GM21786 (cell line): Measurements from ENCODE around the gene TUT1.
A peak's percentile ranks its signal among the peaks of the same experiment; 100 is the strongest.
"Not testable (repeated sequence)": the region's sequence is repeated elsewhere in the genome, so short reads cannot be mapped to it uniquely, and the experiment has no call there.

Source experiments
- ATAC-seq: cut with Tn5 transposase; IDR thresholded peaks from one replicate; pipeline ENCODE4 v1.9.1; 2021; ENCODE audit not compliant: unreplicated experiment

TUT1 gene, protein sequence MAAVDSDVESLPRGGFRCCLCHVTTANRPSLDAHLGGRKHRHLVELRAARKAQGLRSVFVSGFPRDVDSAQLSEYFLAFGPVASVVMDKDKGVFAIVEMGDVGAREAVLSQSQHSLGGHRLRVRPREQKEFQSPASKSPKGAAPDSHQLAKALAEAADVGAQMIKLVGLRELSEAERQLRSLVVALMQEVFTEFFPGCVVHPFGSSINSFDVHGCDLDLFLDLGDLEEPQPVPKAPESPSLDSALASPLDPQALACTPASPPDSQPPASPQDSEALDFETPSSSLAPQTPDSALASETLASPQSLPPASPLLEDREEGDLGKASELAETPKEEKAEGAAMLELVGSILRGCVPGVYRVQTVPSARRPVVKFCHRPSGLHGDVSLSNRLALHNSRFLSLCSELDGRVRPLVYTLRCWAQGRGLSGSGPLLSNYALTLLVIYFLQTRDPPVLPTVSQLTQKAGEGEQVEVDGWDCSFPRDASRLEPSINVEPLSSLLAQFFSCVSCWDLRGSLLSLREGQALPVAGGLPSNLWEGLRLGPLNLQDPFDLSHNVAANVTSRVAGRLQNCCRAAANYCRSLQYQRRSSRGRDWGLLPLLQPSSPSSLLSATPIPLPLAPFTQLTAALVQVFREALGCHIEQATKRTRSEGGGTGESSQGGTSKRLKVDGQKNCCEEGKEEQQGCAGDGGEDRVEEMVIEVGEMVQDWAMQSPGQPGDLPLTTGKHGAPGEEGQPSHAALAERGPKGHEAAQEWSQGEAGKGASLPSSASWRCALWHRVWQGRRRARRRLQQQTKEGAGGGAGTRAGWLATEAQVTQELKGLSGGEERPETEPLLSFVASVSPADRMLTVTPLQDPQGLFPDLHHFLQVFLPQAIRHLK

DNA sequence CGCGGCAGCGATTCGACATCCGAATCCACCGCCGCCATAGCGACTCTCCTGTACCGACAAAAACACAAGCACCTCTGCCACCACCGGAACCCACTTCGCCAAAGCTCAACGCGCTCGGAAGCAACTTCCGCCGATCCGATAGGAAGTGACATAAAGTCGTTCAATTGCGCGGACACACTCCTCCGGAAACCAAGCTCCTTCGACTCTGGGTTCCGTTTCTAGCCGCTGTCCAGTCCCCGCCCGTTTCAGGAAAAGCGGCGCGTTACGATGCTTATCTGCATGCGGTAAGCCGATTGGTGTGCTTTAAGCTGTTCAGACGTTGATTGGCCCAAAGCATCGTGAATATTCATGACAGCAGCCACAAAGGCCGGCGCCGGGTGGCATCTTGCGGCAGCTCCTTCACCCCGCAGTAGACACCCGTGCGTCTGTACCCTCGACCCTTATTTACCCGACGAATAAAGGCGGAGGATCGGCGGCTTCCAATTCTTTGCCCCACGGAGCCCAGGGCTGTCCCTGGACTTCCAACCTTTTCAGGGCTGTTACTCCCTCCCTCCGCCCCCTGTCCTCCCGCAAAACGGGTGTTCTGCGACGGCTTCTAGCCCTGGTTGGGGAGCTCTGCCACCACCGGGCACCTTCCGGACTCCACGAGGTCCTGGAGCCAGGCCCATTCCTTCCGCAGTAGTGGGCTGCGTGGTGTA lies at the start of gene TUT1:
TSS of gene TUT1 (minus strand) at position 76 of the 698 bp plus-strand sequence. CDS start at position 38, 38 bp downstream.
- peak; percentile 88 for ATAC-seq

DNA sequence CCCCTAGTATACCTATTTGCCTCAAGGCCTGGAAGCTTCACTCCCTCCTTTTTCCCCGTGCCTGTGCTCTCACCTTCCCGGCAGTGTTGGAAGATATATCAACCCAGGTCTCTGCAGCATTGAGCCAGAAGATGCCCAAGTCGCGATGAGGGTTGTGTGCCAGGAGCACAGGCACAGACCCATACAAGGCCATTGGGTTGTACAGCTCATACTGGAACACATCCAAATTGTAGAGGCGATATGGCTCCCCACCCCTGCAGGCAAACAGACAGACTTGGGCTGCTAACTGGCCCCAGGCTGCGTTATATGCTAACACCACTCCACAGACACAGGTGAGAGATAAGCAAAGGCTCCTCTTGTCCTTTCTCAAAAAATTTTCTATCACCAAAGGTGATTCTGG lies 41.2 kb upstream of the TUT1 start:
- ATAC-seq: no peak

DNA sequence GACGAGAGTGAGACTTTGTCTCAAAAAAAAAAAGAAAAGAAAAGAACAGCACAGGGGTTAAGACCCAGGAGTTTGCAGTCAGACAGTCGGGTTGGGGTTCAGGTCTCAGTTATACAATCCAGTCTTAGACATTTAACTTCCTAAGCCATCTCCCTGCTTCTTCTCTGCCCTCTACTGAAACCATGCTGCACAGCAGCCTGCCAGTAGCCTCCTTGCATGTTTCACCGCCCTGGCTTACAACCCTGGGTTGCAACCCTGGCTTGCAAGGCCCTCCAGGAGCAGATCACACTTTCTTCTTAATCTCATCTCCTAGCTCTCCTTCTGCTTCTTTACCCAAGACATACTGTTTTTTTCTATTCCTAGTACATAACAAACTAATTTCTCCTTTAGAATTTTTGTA lies 36.4 kb upstream of the TUT1 start:
- no peak for ATAC-seq

DNA sequence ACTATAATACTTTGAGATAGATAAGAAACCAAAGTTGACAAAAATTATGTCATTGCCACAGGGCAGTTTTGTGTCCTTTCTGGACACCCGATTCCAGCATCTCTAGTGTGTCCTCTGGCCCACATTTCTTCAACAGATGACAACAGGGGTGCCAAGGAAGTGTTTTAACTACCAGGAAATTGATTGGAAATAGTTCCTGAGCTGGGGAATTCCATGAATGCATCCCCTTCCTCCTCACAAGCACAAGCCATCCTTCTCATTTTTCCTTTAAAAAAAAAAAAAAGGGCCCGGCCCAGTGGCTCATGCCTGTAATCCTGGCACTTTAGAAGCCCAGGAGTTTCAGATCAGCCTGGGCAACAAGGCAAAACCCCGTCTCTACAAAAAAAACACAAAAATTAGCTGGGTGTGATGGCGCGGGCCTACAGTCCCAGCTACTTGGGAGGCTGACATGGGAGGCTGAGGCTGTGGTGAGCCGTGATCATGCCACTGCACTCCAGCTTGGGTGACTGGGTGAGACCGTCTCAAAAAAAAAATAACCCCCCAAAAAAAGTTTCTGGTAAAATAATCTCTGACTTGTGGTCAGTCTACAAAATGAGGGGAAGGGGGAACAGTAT lies 31.3 kb upstream of the TUT1 start:
- ATAC-seq: no peak

DNA sequence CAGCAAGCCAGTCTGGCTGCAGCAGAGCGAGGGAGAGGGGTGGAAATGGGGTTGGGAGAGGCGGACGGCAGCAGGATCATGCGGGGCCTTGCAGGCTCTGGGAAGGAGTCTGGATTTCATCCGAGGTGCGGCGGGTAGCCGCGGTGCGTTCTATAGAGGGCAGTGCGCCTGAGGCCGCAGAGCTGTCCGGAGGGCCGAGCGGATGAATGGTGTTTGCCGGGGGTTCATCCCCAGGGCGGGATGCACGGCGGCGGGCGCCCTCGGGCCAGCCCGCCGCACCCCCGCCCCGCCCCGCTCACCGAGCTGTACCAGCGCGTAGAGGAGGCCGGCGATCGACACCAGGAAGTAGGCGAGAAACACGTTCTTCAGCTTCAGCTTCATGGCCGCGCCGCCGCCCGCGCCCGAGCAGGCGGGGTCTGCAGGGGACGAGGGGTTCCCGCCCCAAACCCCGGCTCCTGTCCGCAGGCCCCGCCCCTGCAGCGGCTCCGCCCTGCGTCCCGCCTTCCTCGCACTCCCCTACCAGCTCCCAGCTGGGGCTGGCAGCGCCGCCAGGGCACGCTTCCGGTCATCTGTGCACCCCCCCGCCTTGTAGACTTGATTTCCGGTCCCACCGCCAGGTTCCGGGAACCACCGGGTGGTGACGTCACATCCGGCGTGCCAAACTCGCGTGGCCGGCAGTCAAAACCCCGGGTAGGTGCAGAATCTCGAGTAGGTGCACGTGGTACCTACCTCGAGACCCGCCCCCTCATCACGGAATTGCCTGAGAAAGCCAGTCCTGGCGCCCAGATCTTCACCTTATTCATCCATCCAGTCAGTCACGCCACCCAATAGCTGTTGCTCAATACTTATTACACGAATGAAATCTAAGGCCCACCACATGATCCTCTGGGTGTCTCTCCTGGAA lies 30.5 kb upstream of the TUT1 start, which contains the start of gene B3GAT3:
TSS of gene B3GAT3 (minus strand) at position 420 of the 904 bp plus-strand sequence. CDS start at position 381, 39 bp downstream.
- peak; percentile 97 for ATAC-seq

DNA sequence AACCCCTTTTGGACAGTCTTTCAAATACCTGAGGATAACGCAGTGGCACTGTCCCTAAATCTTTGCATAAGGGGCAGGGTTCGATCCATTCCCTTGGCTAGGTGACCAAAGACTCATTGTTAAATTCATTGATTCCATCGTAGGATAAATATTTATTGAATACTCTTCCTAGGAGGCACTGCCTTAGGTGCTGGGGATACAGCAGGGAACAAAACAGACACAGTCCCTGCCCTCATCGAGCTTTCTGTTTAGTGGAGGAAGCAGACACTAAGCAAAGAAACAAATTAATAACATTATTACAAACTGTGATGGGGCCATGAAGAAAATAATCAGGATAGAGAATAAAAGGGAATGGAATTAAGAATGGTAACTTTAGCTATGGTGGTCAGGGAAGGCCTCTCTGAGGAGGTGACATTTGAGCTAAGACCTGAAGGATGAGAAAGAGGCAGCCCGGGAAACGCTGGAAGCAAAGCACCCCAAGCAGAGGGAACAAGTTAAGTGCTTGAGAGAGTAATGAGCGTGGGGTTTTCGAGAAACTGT lies 29.8 kb upstream of the TUT1 start:
- no peak for ATAC-seq

DNA sequence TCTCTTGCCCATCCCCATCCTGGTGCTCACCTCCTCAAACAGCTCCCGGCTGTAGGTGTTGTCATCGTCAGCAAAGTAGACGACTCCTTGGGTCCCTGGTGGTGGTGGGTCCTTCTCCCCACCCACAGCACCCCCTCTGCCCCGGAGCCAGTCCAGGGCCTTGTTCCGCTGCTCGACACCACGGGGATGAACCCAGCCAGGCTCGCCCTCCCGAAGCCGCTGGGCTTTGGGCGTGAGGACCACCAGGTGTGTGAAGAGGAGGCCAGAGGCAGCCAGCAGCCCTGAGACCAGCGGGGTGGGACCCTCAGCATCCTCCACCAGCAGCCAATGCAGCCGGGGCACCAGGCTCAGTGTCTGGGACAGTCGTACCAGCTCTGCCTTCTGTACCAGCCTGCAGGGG lies 25.6 kb upstream of the TUT1 start:
- ATAC-seq: not testable (repeated sequence)

DNA sequence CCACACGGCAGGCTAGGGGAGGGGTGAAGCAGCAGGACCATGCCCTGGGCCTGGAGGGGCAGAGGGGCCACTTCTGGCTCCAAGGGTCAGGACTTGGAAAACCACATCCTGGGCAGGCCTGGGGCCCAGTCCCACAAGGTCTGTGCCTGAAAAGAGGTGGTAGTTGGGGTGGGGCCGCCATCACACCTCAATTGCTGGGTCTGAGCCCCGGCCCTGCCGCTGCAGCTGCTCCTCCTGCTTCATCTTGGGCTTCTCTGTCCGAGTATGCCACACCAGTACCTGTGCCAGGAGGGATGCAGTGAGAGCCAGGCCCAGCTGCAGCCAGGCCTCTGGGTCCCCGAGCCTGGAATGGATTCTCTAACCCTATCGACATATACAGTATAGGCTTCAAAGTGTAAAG lies 24.2 kb upstream of the TUT1 start:
- ATAC-seq: no peak

DNA sequence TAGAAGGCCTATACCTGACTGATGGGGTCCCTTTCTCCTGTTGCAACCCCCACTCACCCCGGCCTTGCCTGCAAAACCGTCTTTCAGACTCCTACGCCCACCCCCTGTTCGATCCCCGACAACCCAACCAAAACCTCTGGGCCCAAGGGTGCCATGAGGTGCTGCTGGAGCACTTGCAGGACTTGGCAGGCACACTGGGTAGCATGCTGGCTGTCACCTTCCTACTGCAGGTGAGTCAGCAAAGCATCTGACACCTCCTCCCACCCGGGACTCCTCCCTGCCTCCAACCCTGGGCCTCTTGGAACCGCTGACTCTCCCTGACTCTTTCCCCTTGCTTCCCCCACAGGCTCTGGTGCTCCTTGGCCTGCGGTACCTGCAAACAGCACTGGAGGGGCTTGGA lies 23.0 kb upstream of the TUT1 start:
- ATAC-seq: no peak

DNA sequence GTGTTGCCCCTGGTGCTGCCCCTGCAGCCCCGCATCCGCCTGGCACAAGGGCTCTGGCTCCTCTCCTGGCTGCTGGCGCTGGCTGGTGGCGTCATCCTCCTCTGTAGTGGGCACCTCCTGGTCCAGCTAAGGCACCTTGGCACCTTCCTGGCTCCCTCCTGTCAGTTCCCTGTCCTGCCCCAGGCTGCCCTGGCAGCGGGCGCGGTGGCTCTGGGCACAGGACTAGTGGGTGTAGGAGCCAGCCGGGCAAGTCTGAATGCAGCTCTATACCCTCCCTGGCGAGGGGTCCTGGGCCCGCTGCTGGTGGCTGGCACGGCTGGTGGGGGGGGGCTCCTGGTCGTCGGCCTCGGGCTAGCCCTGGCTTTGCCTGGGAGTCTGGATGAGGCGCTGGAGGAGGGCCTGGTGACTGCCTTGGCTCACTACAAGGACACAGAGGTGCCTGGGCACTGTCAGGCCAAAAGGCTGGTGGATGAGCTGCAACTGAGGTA lies 22.0 kb upstream of the TUT1 start:
- ATAC-seq: no peak

DNA sequence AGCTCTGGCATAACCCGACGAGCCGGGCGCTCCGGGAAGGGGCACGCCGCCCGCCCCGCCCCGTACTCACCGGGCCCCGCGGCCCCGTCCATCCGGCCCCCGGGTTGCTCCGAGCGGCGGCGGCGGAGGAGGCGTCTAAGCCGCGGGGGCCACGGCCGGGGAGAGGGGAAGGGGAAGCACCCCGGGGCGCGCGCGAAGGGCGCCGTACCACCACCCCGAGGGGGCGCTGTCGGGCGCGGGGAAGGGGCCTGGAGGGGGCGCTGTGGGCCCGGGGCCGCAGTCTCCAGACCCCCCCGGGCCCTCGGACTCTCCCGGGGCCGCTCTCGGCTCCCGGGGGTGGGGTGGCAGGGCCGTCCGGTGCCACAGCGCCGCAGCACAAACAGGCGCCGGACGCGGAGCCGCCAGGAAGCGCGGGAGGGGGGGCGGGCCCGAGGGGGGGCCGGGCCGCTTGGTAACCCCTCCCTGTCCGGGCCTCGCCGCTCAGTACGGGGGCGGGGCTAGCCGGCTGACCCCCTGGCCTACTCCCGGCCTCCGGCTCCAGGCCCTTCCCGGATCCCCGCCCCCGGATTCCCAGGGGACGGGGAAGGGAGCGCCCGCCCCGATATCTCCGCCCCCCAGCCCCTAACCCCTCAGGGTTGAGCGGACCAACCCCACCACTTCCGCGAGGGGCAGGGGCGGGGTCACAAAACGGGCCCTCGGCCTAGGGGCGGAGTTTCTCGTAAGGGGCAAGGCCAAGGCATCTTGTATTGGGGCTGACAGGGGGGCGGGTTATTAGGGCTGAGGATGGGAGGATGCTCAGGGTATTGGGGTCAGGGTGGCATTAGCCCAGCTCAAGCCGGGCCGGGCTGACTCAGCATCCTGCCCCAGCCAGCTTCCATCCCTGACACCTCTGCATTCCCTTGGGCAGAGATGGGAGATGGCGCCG lies 21.3 kb upstream of the TUT1 start, which contains the start of the genes EML3 and ROM1:
TSS of gene EML3 (minus strand) at position 410 of the 925 bp plus-strand sequence. CDS start at position 92, 318 bp downstream.
TSS of gene ROM1 (plus strand) at position 892 of the 925 bp plus-strand sequence. CDS start at position 917, 25 bp downstream.
- ATAC-seq: peak; percentile 69

DNA sequence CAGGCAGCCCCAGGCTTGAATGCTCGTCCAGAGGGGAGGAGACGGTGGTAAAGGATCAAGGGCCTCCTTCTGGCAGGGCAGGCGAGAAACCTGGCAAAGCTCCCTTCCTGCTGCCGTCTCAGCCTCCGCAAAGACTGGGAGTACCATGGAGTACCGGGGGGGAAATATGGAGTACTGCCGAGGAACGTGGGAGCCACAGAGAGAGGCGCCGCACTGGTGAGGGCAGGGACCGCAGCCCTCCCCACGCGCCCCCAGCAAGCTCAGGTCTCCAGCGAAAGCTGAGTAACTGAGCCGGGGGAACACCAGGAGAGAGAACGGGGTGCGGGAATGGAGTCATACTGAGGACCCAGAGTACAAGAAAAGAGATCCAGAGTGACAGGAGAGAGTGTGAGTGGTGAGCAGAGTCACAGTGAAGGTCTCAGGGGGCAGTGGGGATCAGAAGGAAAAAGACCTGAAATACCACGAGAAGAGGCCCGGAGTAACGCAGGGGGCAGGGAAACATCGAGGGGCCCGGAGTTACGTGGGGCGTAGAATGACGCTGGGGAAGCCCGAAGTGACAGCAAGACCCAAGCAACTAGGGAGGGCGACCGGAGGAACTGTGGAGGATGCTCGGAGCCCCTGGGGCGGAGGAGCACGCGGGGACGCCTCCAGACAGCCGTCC lies 20.5 kb upstream of the TUT1 start:
- peak; percentile 18 for ATAC-seq

DNA sequence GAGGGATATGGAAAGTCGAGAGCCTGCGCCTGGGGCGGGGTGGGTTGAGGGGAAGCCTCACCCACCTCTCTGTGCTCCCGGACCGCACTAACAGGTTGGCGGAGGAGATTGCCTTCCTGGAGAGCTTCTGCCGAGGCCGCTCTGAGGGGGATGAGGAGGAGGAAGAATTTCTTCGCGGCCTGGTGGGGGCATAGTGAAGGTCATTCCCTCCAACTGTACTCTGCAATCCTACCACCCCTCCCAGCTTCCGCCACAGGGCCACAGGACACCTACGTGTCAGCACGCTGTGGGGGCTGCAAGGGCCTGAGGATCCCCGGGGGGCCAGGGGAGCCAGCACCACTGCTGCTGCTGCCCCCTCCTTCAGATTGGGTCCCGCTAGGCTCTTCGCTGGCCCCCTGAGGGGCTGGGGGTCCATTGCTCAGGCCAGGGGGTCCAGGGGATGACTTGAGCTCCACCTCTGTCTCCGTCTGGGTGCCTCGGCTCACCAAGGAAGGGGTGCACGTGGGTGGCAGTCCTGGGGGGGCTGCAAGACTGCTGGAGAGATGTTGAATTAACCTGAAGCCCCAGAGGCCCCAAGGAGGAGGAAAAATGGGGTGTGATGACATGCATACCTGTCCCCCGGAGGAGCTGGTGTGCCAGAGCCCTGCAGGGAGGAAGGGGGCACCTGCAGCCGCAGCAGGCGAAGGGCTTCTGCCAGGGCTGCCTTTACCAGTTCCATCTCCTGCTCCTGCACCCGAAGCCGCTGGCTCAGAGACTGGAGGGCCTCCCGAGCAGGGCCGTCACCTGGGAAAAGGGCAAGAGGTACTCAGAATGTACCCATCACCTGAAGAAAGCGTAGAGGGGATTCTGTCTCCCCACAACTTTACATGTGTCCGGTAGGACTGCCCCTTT lies 19.7 kb upstream of the TUT1 start:
- ATAC-seq: no peak

DNA sequence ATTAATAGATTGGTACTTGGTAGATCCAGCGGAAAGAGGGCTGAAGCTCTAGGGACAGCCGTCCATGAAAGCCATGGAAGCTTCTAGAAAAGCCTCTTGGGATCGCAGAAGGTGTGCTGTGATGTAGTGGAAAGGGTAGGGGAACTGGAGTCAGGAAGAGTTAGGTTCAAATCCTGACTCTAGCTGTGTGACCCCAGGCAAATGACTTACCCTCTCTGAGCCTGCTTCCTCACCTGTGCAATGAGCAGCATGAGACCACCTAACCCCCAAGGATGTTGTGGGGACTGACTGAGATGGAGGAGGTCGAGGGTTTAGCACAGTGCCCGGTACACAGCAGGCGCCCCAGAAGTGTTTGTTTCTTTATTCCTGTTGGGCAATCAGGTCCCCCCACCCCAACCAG lies 19.1 kb upstream of the TUT1 start:
- no peak for ATAC-seq

DNA sequence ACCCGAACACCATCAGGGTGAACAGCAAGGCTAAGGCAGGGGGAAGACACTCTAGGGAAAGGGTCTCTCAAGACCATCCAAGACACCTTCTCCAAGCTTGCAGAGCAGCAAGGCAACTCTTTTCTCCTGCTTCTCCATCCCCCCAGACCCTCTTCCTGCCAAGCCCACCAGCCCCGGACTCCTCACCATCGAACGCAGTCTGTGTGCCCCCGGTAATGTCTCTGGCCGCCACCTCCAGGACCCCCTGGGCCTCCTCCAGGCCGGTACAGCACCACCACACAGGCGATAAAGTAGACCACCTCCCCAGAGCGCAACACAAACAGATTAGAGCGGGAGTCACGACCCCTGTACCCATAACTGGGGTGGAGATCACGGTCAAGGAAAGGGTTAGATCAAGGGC lies 17.5 kb upstream of the TUT1 start:
- ATAC-seq: no peak

DNA sequence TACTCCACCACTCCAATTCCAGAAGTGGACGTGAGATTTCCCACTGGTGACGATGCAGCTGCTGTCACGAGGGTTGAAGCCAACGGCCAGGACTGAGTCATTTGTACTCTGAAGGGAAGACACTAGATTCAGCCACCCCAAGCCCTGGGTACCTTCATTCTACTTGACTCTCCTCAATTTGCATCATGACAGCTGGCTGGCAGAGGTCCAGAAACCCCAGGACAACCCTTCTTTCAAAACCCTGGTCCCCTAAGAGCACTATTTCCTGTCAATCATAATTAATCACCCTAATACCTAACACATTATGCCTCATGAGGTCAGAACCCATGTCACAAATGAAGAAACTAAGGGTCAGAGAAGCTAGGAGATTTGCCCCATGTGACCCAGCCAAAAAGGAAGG lies 16.4 kb upstream of the TUT1 start:
- no peak for ATAC-seq

DNA sequence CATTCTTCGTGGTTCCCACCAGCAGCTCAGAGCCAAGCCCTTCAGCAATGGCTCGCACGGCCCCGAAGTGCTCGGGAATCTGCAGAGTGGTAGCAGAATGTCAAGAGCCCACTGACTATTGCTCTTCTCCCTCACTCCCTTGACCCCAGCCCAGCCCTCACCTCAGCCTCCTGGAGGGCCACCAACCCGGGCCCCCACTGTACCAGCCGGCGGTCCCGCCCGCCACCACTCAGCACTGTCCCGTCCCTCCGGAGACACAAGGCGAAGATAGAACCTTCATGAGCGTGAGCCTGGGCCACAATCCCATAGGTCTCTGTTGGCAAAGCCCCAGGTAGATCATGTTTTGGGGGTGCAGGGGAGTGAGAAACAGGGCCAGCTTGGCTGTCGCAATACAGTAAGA lies 14.6 kb upstream of the TUT1 start:
- no peak for ATAC-seq
